OCI-LY3 (cell line): Measurements from ENCODE around the gene SPECC1.

Experiments
- H2AFZ ChIP-seq: fragments of 200-600, 300-600 bp; shearing (Covaris generic); 2 replicates; pipeline ENCODE4 v1.6.0; 2014; ENCODE audit warnings: antibody characterized with exemption, low read depth, low read length
- H3K27ac ChIP-seq: fragments of 200-600, 300-600 bp; sonication (generic); 2 replicates; pipeline ENCODE4 v1.5.1; 2014; ENCODE audit warnings: mild to moderate bottlenecking, low read length, moderate library complexity, mixed read lengths
- H3K27me3 ChIP-seq: fragments of 200-600, 300-600 bp; sonication (generic); 2 replicates; pipeline ENCODE4 v1.6.1; 2014; ENCODE audit warnings: low read depth, low read length, mixed read lengths
- H3K36me3 ChIP-seq: fragments of 200-600, 300-600 bp; sonication (generic); replicated peaks from 2 replicates; pipeline ENCODE3; 2014; ENCODE audit warnings: low read depth, low read length, mixed read lengths
- H3K4me1 ChIP-seq: fragments of 300-600, 200-600 bp; sonication (generic); 2 replicates; pipeline ENCODE4 v1.6.1; 2014; ENCODE audit warnings: low read length, mixed read lengths
- H3K4me2 ChIP-seq: fragments of 200-600, 300-600 bp; sonication (generic); 2 replicates; pipeline ENCODE4 v1.6.1; 2014; ENCODE audit warnings: low read length, mixed read lengths
- H3K4me3 ChIP-seq: fragments of 300-600, 200-600 bp; sonication (generic); 2 replicates; pipeline ENCODE4 v1.5.1; 2014; ENCODE audit warnings: antibody characterized with exemption, mild to moderate bottlenecking, low read length, moderate library complexity
- H3K79me2 ChIP-seq: fragments of 300-600, 200-600 bp; shearing (Covaris generic); 2 replicates; pipeline ENCODE4 v1.6.1; 2014; ENCODE audit warnings: mild to moderate bottlenecking, low read length, mixed read lengths
- H3K9ac ChIP-seq: fragments of 300-600, 200-600 bp; shearing (Covaris generic); 2 replicates; pipeline ENCODE4 v1.6.0; 2014; ENCODE audit warnings: mild to moderate bottlenecking, low read length, moderate library complexity
- H3K9me3 ChIP-seq: fragments of 200-600, 300-600 bp; shearing (Covaris generic); 2 replicates; pipeline ENCODE4 v1.6.1; 2014; ENCODE audit warnings: low read length, mixed read lengths; ENCODE audit not compliant: insufficient read depth
- H4K20me1 ChIP-seq: fragments of 200-600, 300-600 bp; sonication (generic); 2 replicates; pipeline ENCODE4 v1.6.1; 2016; ENCODE audit warnings: low read length, mixed read lengths; ENCODE audit not compliant: insufficient read depth
- CTCF ChIP-seq: fragments of 200-600, 300-600 bp; sonication (generic); IDR thresholded peaks from 2 replicates; pipeline ENCODE4 v1.5.1; 2014; ENCODE audit warnings: antibody characterized with exemption, low read length, low read depth
- EZH2phosphoT487 ChIP-seq: fragments of 200-600 bp; shearing (Covaris generic); IDR thresholded peaks from 2 replicates; pipeline ENCODE4 v1.6.1; 2018; ENCODE audit warnings: antibody characterized with exemption, mixed run types, low read depth

The SPECC1 gene

GRCh38 chr17:20083156-20083859, 74.1 kb downstream of the SPECC1 start:
- Histone ChIP-seq H3K79me2 (no peaks in the 10 kb centered on the region), H3K27ac (no peak overlapping the region)

GRCh38 chr17:20084621-20085282, 75.6 kb downstream of the SPECC1 start:
- Histone ChIP-seq H3K4me2 (no peak overlapping the region), H3K9ac (no peak overlapping the region), H3K4me1 (no peaks in the 10 kb centered on the region), H3K79me2 (no peaks in the 10 kb centered on the region), H3K4me3 (no peak overlapping the region), H4K20me1 (no peaks in the 10 kb centered on the region), H3K36me3 (no peaks in the 10 kb centered on the region), H3K27me3 (no peaks in the 10 kb centered on the region), H2AFZ (no peak overlapping the region), H3K27ac (no peak overlapping the region), H3K9me3 (no peaks in the 10 kb centered on the region)
- no peak for TF ChIP-seq EZH2phosphoT487
- TF ChIP-seq CTCF, result no peak

More at GRCh38 chr17:20083156-20083859, 74.1 kb downstream of the SPECC1 start:
- H3K4me2 ChIP-seq, result no peak overlapping the region
- H3K9me3 ChIP-seq, result no peaks in the 10 kb centered on the region
- no peak overlapping the region for H3K9ac ChIP-seq
- TF ChIP-seq CTCF, result no peak
- TF ChIP-seq EZH2phosphoT487, result no peak
- no peaks in the 10 kb centered on the region for H4K20me1 ChIP-seq
- no peak overlapping the region for H3K4me3 ChIP-seq
- H3K27me3 ChIP-seq, result no peaks in the 10 kb centered on the region
- no peak overlapping the region for H2AFZ ChIP-seq
- H3K36me3 ChIP-seq, result no peaks in the 10 kb centered on the region
- no peaks in the 10 kb centered on the region for H3K4me1 ChIP-seq

- H3K9me3 ChIP-seq, result no peaks in the 10 kb centered on the region
- H3K9ac ChIP-seq, result no peak overlapping the region
- no peak overlapping the region for H3K4me2 ChIP-seq
- no peak overlapping the region for H3K27ac ChIP-seq
- H3K79me2 ChIP-seq, result no peaks in the 10 kb centered on the region
- H4K20me1 ChIP-seq, result no peaks in the 10 kb centered on the region
- H2AFZ ChIP-seq, result no peak overlapping the region
- no peak for TF ChIP-seq EZH2phosphoT487
- TF ChIP-seq CTCF, result no peak
- H3K36me3 ChIP-seq, result no peaks in the 10 kb centered on the region
- H3K27me3 ChIP-seq, result no peaks in the 10 kb centered on the region
- H3K4me1 ChIP-seq, result no peaks in the 10 kb centered on the region
- no peak overlapping the region for H3K4me3 ChIP-seq
Observed at GRCh38 chr17:20085283-20085845, 76.2 kb downstream of the SPECC1 start.

- Histone ChIP-seq H3K4me1 (no peaks in the 10 kb centered on the region), H3K79me2 (no peaks in the 10 kb centered on the region)
Observed at GRCh38 chr17:20086416-20087076, 77.4 kb downstream of the SPECC1 start.

More at GRCh38 chr17:20086416-20087076, 77.4 kb downstream of the SPECC1 start:
- no peaks in the 10 kb centered on the region for H3K36me3 ChIP-seq
- H4K20me1 ChIP-seq, result no peaks in the 10 kb centered on the region
- TF ChIP-seq EZH2phosphoT487, result no peak
- no peak for TF ChIP-seq CTCF
- no peak overlapping the region for H2AFZ ChIP-seq
- no peak overlapping the region for H3K27ac ChIP-seq
- no peak overlapping the region for H3K9ac ChIP-seq
- no peak overlapping the region for H3K4me2 ChIP-seq
- no peak overlapping the region for H3K4me3 ChIP-seq
- H3K27me3 ChIP-seq, result no peaks in the 10 kb centered on the region
- no peaks in the 10 kb centered on the region for H3K9me3 ChIP-seq
